ENCODE results near the gene MRPL9.

MRPL9 gene

DNA sequence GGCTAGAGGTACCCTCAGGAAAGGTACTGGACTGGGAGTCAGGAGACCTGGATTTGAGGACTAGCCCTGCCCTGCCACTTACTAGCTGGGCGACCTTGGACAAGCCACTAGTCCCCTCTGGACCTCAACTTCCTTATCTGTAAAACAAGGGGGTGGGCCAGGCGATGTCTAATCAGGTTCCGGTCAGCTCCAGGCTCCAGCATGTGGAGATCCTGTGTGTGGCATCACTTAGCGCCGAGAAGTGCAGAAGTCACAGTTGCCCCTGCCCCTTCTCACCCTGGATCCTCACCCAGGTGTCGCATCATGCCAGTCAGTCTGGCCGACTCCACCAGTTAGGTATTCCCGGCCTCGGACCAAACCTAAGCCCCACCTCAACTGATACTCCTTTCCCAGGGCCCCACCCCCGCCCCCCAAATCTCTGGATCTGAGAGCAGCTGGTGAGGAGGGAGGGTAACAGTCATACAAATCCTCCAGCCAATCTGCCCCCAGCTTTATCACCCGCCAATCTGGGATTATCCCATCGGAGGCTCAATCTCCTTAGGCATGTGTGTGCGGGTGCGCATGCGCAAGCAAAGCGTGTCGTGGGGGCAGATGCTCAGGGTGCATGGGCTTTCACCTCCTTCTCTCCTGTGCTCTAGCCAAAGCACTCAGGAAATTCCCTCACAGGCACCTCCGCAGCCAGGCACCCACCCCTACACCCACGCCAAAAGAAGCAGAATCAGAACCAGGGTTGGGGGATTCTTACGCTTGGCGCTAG lies 52.1 kb downstream of the MRPL9 start:
- DNase-seq (ENCODE audit: low read depth in 2 of 2) = no peak

GRCh38 chr1:151710187-151710840 lies 53.0 kb downstream of the MRPL9 start:
- DNase-seq (ENCODE audit: low read depth in 2 of 2) = peak in 1 of 2 donors; percentile 38
